ENCODE results near the gene GAREM1.
A peak's percentile ranks its signal among the peaks of the same experiment; 100 is the strongest.

GAREM1 gene

GRCh38 chr18:32290810-32291209 lies 179.9 kb downstream of the GAREM1 start:
- no peak for DNase-seq (ENCODE audit: low read depth)

- no peak for DNase-seq (ENCODE audit: low read depth)
Observed at GRCh38 chr18:32289483-32290075, 181.1 kb downstream of the GAREM1 start.

GRCh38 chr18:32287873-32288272 lies 182.8 kb downstream of the GAREM1 start:
- no peak for DNase-seq (ENCODE audit: low read depth)

GRCh38 chr18:32287249-32287648 lies 183.4 kb downstream of the GAREM1 start:
- DNase-seq (ENCODE audit: low read depth) = no peak

GRCh38 chr18:32286749-32287148 lies 183.9 kb downstream of the GAREM1 start:
- DNase-seq (ENCODE audit: low read depth) = no peak

GRCh38 chr18:32284284-32284683 lies 186.4 kb downstream of the GAREM1 start:
- no peak for DNase-seq (ENCODE audit: low read depth)

GRCh38 chr18:32280911-32281310 lies 189.8 kb downstream of the GAREM1 start:
- DNase-seq (ENCODE audit: low read depth) = no peak

- DNase-seq (ENCODE audit: low read depth) = no peak
Observed at GRCh38 chr18:32280188-32280783, 190.4 kb downstream of the GAREM1 start.

GRCh38 chr18:32278177-32278799 lies 192.4 kb downstream of the GAREM1 start:
- no peak for DNase-seq (ENCODE audit: low read depth)

- no peak for DNase-seq (ENCODE audit: low read depth)
Observed at GRCh38 chr18:32277549-32277948, 193.1 kb downstream of the GAREM1 start.

- DNase-seq (ENCODE audit: low read depth) = no peak
Observed at GRCh38 chr18:32276906-32277305, 193.8 kb downstream of the GAREM1 start.

GRCh38 chr18:32276256-32276655 lies 194.4 kb downstream of the GAREM1 start:
- no peak for DNase-seq (ENCODE audit: low read depth)

GRCh38 chr18:32275221-32275620 lies 195.5 kb downstream of the GAREM1 start:
- no peak for DNase-seq (ENCODE audit: low read depth)

- no peak for DNase-seq (ENCODE audit: low read depth)
Observed at GRCh38 chr18:32274307-32274706, 196.4 kb downstream of the GAREM1 start.

GRCh38 chr18:32271672-32272208 lies 198.9 kb downstream of the GAREM1 start:
- DNase-seq (ENCODE audit: low read depth) = peak; percentile 13

GRCh38 chr18:32270341-32270740 lies 200.3 kb downstream of the GAREM1 start:
- no peak for DNase-seq (ENCODE audit: low read depth)

GRCh38 chr18:32267463-32267862 lies 203.2 kb downstream of the GAREM1 start:
- no peak for DNase-seq (ENCODE audit: low read depth)

- DNase-seq (ENCODE audit: low read depth) = no peak
Observed at GRCh38 chr18:32264401-32264800, 206.3 kb downstream of the GAREM1 start.

- no peak for DNase-seq (ENCODE audit: low read depth)
Observed at GRCh38 chr18:32262092-32262491, 208.6 kb downstream of the GAREM1 start.

- no peak for DNase-seq (ENCODE audit: low read depth)
Observed at GRCh38 chr18:32261003-32261402, 209.7 kb downstream of the GAREM1 start.

GRCh38 chr18:32259553-32259952 lies 211.1 kb downstream of the GAREM1 start:
- no peak for DNase-seq (ENCODE audit: low read depth)

- no peak for DNase-seq (ENCODE audit: low read depth)
Observed at GRCh38 chr18:32258558-32259204, 212.0 kb downstream of the GAREM1 start.

- no peak for DNase-seq (ENCODE audit: low read depth)
Observed at GRCh38 chr18:32258148-32258547, 212.5 kb downstream of the GAREM1 start.
